SK-N-SH treated with all-trans-retinoic acid at 6 μM for 48 hours (cell line): Measurements from ENCODE around the gene PRKCZ.

Experiments
- RARB ChIP-seq: fragments of 250-450 bp; sonication (Bioruptor Pico); IDR thresholded peaks from 2 replicates; pipeline ENCODE4 v1.8.0; 2021; ENCODE audit warnings: mild to moderate bottlenecking, moderate library complexity
- TF ChIP-seq, protein P1 (sequence below): fragments of 250-450 bp; sonication (Bioruptor Pico); IDR thresholded peaks from 2 replicates; pipeline ENCODE4 v1.5.1; 2020; ENCODE audit warnings: low read depth, mild to moderate bottlenecking, moderate library complexity

DNA sequence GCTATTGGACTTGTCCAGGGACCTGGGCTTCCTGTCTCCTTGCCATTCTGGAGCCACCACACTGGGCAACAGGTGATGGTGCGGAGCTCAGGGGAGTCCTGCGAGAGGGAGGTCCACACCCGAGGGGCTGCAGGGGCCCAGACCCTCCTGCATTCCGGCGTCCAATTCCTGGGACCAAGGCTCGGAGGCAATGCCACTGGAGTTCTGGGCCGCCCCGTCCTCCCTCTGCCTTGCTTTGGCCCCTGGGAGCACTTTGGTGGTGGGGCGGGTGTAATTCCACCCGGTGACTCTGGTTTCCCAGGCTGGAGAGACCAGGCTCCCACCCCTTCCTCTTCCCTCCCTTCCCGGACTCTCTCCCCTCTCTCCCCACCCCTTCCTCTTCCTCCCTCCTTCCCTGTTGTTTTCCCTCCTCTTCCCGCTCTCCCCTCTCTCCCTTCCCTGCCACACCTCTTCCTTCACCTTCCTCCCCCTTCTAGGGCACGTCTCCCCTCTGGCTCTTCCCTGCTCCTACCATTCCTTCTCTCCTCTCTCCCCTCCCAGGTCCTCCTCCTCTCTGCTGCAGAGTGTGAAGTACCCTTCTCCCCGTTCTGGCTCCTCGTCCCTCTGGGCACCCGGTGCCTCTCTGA is 2.0 kb downstream of the PRKCZ start:
- no peak for TF ChIP-seq RARB
- TF ChIP-seq, protein P1, sequence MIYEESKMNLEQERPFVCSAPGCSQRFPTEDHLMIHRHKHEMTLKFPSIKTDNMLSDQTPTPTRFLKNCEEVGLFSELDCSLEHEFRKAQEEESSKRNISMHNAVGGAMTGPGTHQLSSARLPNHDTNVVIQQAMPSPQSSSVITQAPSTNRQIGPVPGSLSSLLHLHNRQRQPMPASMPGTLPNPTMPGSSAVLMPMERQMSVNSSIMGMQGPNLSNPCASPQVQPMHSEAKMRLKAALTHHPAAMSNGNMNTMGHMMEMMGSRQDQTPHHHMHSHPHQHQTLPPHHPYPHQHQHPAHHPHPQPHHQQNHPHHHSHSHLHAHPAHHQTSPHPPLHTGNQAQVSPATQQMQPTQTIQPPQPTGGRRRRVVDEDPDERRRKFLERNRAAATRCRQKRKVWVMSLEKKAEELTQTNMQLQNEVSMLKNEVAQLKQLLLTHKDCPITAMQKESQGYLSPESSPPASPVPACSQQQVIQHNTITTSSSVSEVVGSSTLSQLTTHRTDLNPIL (CRISPR knock-in tag), result no peak
